SH-SY5Y (cell line): ENCODE data around the gene ADAMTS4.

Source experiments
- GATA2 ChIP-seq: IDR thresholded peaks from 2 replicates; pipeline ENCODE4 v1.6.1; 2011; ENCODE audit warnings: mild to moderate bottlenecking, low read depth, low read length
- GATA3 ChIP-seq: IDR thresholded peaks from 2 replicates; pipeline ENCODE4 v1.6.1; 2011; ENCODE audit warnings: low read depth, mild to moderate bottlenecking, low read length, moderate library complexity

Gene ADAMTS4

GRCh38 chr1:161198897-161199431 lies at the start of gene ADAMTS4:
TSS of gene ADAMTS4 (minus strand) at chr1:161199054. CDS start at chr1:161198627, 427 bp downstream.
- TF ChIP-seq GATA3, result no peak
- TF ChIP-seq GATA2, result no peak

DNA sequence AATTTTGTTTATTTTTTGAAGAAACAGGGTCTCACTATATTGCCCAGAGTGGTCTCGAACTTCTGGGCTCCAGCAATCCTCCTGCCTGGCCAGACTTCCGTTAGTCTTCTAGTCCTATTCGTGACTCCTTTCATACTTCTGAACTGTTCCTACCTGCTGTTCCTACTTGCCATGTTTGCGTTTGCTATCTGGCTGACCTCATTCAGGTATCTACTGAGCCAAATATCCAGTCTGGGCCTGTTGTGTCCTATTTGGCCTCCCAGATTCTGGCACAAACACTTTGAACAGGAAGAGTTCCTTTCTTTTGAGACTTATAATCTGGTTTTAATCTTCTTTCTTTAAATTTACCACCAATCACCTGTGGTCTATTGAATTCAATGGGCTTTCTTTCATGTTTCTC lies 46.0 kb upstream of the ADAMTS4 start:
- no peak for TF ChIP-seq GATA3
- no peak for TF ChIP-seq GATA2

DNA sequence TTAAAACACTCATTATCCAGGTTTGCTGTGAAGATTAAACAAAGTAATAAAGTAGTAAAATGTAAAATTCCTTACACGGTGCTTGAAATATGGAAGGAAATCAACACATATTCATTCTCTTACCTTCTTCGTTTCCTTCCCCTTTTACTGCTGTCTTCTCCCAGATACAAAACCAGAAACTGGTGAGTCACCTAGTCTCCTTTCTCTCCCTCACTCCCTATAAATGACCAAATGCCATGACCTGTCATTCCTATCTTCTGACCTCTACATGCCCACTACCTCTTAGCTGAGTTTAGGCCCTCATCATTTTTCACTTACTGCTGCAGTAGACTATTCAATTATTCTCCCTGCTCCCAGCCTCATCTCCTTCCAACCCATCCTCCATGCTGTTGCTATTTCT lies 43.5 kb upstream of the ADAMTS4 start:
- TF ChIP-seq GATA2 (no peak), GATA3 (no peak)

DNA sequence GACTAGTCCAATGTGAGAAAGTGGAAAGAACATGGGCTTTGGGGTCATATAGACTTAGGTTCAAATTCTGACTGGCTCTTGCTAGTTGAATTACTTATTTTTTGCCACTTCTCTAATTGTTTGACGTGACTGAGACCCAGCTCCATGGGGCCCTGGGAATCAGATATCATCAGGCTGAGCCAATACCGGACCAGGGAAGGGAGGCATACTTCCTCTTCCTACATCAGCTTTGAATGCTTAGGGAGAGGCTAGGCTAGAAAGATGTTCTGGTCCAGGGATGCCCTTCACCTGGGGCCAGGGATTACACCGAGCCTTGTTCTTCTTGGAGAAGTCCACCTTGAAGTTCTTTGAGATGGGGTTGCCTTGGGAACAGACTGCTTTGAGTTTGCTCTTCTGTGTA lies 42.8 kb upstream of the ADAMTS4 start:
- TF ChIP-seq GATA3 (no peak), GATA2 (no peak)

GRCh38 chr1:161238039-161238473 lies 39.2 kb upstream of the ADAMTS4 start, which contains the start of gene NR1I3:
TSS of gene NR1I3 (minus strand) at chr1:161238203. CDS start at chr1:161236565, 1,638 bp downstream.
- no peak for TF ChIP-seq GATA2
- no peak for TF ChIP-seq GATA3

DNA sequence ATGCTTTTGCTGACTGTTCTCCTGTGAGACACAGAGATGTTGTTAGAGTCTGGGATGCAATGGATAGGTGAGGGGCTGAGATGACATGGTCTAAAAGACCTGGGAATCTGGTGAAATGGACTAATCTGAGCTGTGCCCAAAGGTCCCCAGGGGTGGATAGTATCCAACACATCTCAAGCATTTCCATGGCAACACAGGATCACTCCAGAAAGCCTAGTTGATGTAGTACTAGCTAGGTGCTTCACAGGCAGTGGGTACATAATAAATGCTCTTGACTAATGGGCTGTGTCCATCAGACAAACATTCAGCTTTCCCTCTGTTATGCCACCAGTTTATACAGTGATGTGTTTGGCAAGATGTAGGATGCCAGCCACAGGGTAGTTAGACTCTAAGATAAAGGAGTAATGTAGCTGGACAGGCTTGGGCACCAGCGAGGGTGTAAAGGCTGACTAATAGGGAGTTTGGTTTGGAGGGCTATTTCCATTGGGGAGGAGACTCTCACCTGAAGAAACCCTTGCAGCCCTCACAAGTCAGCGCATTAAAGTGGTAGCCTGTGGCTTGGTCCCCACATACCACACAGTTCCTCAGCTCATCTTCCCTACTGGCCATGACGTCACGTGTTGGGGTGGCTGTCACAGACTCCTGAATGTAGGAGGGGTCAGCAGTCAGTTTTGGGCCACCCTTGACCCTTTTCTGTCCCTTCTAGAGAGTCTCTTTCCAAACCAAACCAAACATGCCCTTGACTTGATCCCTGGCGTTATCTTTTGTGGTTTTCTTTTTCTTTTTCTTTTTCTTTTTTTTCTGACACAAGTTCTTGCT lies 37.3 kb upstream of the ADAMTS4 start:
- TF ChIP-seq GATA2 (no peak), GATA3 (no peak)

- TF ChIP-seq GATA3 (no peak), GATA2 (no peak)
Measured at GRCh38 chr1:161233102-161233501, 34.2 kb upstream of the ADAMTS4 start.

DNA sequence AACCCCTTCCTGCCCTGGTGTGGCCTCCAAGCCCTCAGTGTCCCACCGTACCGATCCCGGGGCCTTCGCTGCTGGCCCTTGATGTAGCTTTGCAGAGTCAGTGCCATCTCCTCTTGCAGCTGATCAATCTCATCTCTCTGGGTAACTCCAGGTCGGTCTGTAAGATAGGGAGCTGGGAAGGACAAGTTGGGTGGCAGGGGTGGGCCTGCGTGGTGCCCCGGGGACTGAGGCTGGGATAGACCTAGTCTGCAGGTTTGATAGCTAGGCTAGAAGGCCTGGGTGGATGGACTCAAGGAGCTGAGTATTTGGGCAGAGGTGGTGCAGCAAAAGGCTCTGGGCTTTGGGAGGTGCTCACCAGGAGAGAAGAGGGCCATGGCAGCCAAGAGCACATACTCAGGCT lies 31.9 kb upstream of the ADAMTS4 start:
- TF ChIP-seq GATA2 (no peak), GATA3 (no peak)

GRCh38 chr1:161229896-161230295 lies 31.0 kb upstream of the ADAMTS4 start:
- TF ChIP-seq GATA3, result no peak
- no peak for TF ChIP-seq GATA2

- TF ChIP-seq GATA2, result no peak
- no peak for TF ChIP-seq GATA3
Measured at GRCh38 chr1:161228032-161228431, 29.2 kb upstream of the ADAMTS4 start.

DNA sequence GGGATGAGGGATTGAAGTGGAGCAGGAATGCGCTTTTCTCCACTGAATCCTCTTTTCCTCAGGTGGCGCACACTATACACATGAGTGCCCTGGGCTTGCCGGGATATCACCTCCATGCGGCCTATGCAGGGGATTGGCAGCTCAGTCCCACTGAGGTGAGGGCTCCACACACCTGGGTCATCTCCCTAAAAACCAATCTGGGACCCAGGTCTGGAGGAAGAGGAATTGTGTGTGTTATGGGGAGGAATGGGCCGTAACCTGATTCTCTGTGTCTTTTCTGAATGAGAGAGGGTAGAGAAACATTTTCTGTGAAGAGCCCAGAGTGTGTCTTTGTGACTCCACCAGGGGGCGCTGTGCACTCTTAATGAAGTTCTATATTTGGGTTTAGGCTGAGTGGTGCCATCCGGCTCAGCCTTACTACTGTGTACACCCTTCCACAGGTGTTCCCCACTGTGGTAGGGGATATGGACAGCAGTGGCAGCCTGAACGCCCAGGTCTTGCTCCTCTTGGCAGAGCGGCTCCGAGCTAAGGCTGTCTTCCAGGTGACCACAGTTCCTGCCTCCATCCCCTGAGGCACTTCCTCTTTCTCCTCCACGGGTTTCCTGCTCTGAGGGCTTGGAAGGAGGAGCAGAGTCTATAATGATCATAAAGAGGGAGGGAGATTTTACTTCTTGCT lies 28.5 kb upstream of the ADAMTS4 start:
- TF ChIP-seq GATA3 (no peak), GATA2 (no peak)

DNA sequence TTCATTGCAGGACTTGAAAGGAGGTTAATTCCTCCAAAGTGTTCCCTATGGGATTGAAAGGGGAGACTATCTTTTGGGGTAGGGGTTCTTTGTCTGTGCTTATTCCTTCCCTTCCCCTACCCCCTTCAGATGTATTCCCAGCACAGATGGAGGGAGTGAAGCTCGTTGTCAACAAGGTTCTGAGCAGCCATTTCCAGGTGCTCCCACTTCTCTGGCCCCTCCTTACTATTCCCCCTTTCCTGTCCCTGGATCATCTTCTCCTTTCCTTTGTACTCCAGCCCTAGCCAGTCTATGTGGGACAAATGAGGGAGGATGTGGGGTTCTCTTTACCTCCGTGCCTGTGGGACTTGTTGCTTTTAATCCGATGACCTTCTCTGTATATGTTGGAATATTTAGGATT lies 27.9 kb upstream of the ADAMTS4 start:
- TF ChIP-seq GATA2, result no peak
- no peak for TF ChIP-seq GATA3

GRCh38 chr1:161226320-161226711 lies 27.5 kb upstream of the ADAMTS4 start:
- TF ChIP-seq GATA2 (no peak), GATA3 (no peak)

- TF ChIP-seq GATA3 (no peak), GATA2 (no peak; the same call in 1 of the 2 replicates)
Measured at GRCh38 chr1:161225534-161226319, 26.9 kb upstream of the ADAMTS4 start, which contains the start of gene TOMM40L. TSS of gene TOMM40L (plus strand) at chr1:161226060. CDS start at chr1:161226490, 430 bp downstream.
